ENCODE results near the gene QRSL1. TPM values are rescaled to one million over a fixed set of nuclear protein-coding genes. Genes with fewer than 3 reads are reported as not detected.
"Not testable (repeated sequence)": the region's sequence is repeated elsewhere in the genome, so short reads cannot be mapped to it uniquely, and the experiment has no call there.

The QRSL1 gene
- total RNA-seq, 1 experiment from 2014 or later: 14.0 TPM

DNA sequence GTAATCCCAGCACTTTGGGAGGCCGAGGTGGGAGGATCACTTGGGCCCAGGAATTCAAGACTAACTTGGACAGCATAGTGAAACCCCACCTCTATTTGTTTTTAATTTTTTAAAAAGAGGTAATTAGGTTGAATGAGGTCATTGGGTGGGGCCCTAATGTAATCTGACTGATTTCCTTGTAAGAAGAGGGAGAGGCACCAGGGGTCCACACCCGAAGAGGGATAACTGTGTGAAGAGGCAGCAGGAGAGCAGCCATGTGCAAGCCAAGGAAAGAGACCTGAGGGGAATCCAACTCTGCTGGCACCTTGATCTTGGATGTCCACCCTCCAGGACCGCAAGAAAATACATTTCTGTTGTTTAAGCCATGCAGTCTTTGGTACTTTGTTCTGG is 63.4 kb downstream of the QRSL1 start:
- Mint-ChIP-seq H3K9me3 (ENCODE audit: unreplicated experiment) (no peaks in the 10 kb centered on the region), H3K36me3 (ENCODE audit: insufficient read depth, unreplicated experiment) (no peaks in the 10 kb centered on the region), H3K4me1 (ENCODE audit: insufficient read depth, unreplicated experiment) (peaks cover 22% of the 10 kb centered on the region), H3K4me3 (ENCODE audit: unreplicated experiment) (no peak overlapping the region), H3K27me3 (ENCODE audit: insufficient read depth, unreplicated experiment) (no peaks in the 10 kb centered on the region), H3K27ac (ENCODE audit: low read depth, unreplicated experiment) (peak overlapping the region; percentile 69)
- ChIA-PET CTCF (interaction anchor here (0.8 kb wide), 1 partner anchor 47 kb away, joined by 3 read pairs; no protein-coding TSS in a partner anchor), POLR2A (interaction anchor here (0.5 to 1.0 kb wide), 2 partner anchors 54 to 659 kb away, joined by 3 read pairs; no protein-coding TSS in a partner anchor)
- no TSS peak for BruUV-seq (replicated peaks)
- TF ChIP-seq, protein P1, sequence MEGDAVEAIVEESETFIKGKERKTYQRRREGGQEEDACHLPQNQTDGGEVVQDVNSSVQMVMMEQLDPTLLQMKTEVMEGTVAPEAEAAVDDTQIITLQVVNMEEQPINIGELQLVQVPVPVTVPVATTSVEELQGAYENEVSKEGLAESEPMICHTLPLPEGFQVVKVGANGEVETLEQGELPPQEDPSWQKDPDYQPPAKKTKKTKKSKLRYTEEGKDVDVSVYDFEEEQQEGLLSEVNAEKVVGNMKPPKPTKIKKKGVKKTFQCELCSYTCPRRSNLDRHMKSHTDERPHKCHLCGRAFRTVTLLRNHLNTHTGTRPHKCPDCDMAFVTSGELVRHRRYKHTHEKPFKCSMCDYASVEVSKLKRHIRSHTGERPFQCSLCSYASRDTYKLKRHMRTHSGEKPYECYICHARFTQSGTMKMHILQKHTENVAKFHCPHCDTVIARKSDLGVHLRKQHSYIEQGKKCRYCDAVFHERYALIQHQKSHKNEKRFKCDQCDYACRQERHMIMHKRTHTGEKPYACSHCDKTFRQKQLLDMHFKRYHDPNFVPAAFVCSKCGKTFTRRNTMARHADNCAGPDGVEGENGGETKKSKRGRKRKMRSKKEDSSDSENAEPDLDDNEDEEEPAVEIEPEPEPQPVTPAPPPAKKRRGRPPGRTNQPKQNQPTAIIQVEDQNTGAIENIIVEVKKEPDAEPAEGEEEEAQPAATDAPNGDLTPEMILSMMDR (IDR thresholded peaks at IDR 0.05; ENCODE audit: unreplicated experiment): no peak
- DNase-seq (ENCODE audit: unreplicated experiment): no peak
- intact Hi-C loops (cut with micrococcal nuclease): no loop called here

DNA sequence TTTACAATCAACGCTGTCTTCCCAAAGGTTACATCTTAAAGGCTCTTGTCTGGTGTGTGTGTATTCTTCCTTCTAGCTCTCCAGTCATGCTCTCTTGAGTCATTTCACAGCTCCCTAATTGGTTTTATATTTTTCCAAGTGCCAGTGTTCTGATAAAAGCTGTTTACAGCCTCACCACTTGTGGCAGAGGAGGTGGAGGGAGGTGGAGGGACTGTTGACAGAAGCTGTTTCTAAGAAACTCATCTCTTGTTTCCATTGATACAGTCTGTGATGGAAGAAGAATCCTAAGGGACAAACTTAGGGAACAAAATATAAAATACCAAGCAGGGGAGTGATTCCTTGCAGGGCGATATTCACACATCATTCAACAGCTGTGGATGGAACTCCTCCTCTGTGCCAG is 64.0 kb downstream of the QRSL1 start:
- H3K36me3 Mint-ChIP-seq (ENCODE audit: insufficient read depth, unreplicated experiment): no peaks in the 10 kb centered on the region
- H3K4me1 Mint-ChIP-seq (ENCODE audit: insufficient read depth, unreplicated experiment): peaks cover 18% of the 10 kb centered on the region
- DNase-seq (ENCODE audit: unreplicated experiment): no peak
- CTCF ChIA-PET: interaction anchor here (0.6 to 2.4 kb wide), 3 partner anchors 47 to 312 kb away, joined by 3 to 6 read pairs (median 3); no protein-coding TSS in a partner anchor
- H3K4me3 Mint-ChIP-seq (ENCODE audit: unreplicated experiment): no peak overlapping the region
- POLR2A ChIA-PET: interaction anchor here (1.0 to 1.2 kb wide), 3 partner anchors 12 to 56 kb away, joined by 3 read pairs; no protein-coding TSS in a partner anchor
- no peaks in the 10 kb centered on the region for H3K9me3 Mint-ChIP-seq (ENCODE audit: unreplicated experiment)
- BruUV-seq (replicated peaks): no TSS peak
- TF ChIP-seq, protein P1 (IDR thresholded peaks at IDR 0.05; ENCODE audit: unreplicated experiment): no peak
- no peaks in the 10 kb centered on the region for H3K27me3 Mint-ChIP-seq (ENCODE audit: insufficient read depth, unreplicated experiment)
- intact Hi-C loops (cut with micrococcal nuclease): no loop called here
- H3K27ac Mint-ChIP-seq (ENCODE audit: low read depth, unreplicated experiment): peak overlapping the region; percentile 69

DNA sequence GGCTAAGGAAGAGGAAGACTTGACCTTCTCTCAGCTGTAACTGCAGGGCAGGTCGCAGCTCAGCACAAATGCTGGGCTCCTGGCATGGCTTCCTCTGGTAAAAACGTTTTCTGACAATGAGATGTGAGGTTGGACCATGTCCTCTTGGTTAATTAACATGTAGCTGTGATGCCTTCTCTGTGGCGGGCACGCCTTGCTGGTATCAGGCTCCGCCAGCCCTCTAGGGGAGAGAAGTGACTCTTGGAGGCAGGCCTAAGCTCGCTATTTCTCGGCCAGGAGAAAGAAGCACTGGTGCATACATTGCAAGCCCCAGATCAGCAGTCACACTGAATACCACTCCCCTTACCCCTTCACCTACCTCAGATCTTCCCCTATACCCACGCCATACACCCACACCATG is 65.0 kb downstream of the QRSL1 start:
- DNase-seq (ENCODE audit: unreplicated experiment): no peak
- no peaks in the 10 kb centered on the region for H3K27me3 Mint-ChIP-seq (ENCODE audit: insufficient read depth, unreplicated experiment)
- POLR2A ChIA-PET: interaction anchor here (1.0 to 1.2 kb wide), 4 partner anchors 13 to 55 kb away, joined by 3 read pairs; no protein-coding TSS in a partner anchor
- H3K27ac Mint-ChIP-seq (ENCODE audit: low read depth, unreplicated experiment): no peak overlapping the region
- H3K4me3 Mint-ChIP-seq (ENCODE audit: unreplicated experiment): no peak overlapping the region
- BruUV-seq (replicated peaks): no TSS peak
- no peaks in the 10 kb centered on the region for H3K9me3 Mint-ChIP-seq (ENCODE audit: unreplicated experiment)
- intact Hi-C loops (cut with micrococcal nuclease): no loop called here
- no peaks in the 10 kb centered on the region for H3K36me3 Mint-ChIP-seq (ENCODE audit: insufficient read depth, unreplicated experiment)
- H3K4me1 Mint-ChIP-seq (ENCODE audit: insufficient read depth, unreplicated experiment): peaks cover 15% of the 10 kb centered on the region
- CTCF ChIA-PET: interaction anchor here (2.4 kb wide), 1 partner anchor 285 kb away, joined by 6 read pairs; no protein-coding TSS in a partner anchor
- TF ChIP-seq, protein P1 (IDR thresholded peaks at IDR 0.05; ENCODE audit: unreplicated experiment): no peak

DNA sequence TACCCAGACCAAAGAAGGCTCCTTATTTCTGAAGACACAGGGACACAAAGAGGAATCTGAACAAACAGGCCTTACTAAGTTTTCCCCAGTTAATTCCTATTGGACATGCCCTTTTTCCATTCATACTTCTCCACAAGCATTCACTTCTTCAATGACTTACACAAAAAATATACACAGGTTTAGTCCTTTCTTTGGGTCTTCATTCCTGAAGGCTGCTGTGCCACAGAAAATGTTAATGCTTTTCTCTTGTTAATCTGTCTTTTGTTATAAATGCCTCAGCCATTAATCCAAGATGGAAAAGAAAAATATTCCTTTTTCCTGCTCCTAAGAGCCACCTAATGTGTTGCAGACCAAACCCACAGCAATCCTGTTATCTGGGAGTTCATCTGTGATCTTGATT is 71.2 kb downstream of the QRSL1 start:
- Mint-ChIP-seq H3K9me3 (ENCODE audit: unreplicated experiment) (peaks cover 8% of the 10 kb centered on the region), H3K36me3 (ENCODE audit: insufficient read depth, unreplicated experiment) (no peaks in the 10 kb centered on the region), H3K27me3 (ENCODE audit: insufficient read depth, unreplicated experiment) (no peaks in the 10 kb centered on the region), H3K4me1 (ENCODE audit: insufficient read depth, unreplicated experiment) (no peaks in the 10 kb centered on the region), H3K4me3 (ENCODE audit: unreplicated experiment) (no peak overlapping the region), H3K27ac (ENCODE audit: low read depth, unreplicated experiment) (no peak overlapping the region)
- TF ChIP-seq, protein P1 (IDR thresholded peaks at IDR 0.05; ENCODE audit: unreplicated experiment): no peak
- intact Hi-C loops (cut with micrococcal nuclease): no loop called here
- BruUV-seq (replicated peaks): no TSS peak
- ChIA-PET CTCF (no interaction called here), POLR2A (no interaction called here)
- DNase-seq (ENCODE audit: unreplicated experiment): no peak

DNA sequence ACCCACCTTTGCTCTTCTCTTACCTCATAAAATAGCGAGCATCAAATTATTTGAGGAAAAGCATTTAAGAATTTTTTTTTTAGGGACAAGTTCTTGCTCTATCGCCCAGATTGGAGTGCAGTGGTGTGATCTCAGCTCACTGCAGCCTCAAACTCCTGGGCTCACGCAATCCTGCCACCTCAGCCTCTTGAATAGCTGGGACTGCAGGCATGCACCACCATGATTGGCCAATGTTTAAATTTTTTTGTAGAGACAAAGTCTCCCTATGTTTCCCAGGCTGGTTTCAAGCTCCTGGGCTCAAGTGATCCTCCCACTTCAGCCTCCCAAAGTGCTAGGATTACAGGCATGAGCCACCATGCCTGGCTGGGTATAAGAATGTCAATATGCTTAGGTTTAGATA is 71.8 kb downstream of the QRSL1 start:
- H3K36me3 Mint-ChIP-seq (ENCODE audit: insufficient read depth, unreplicated experiment); H3K4me3 Mint-ChIP-seq (ENCODE audit: unreplicated experiment); H3K27me3 Mint-ChIP-seq (ENCODE audit: insufficient read depth, unreplicated experiment); H3K27ac Mint-ChIP-seq (ENCODE audit: low read depth, unreplicated experiment); H3K4me1 Mint-ChIP-seq (ENCODE audit: insufficient read depth, unreplicated experiment); intact Hi-C loops (cut with micrococcal nuclease); BruUV-seq (replicated peaks); DNase-seq (ENCODE audit: unreplicated experiment); H3K9me3 Mint-ChIP-seq (ENCODE audit: unreplicated experiment); POLR2A ChIA-PET: not testable (repeated sequence)
- CTCF ChIA-PET: interaction anchor here (0.7 kb wide), 1 partner anchor 11 kb away, joined by 3 read pairs; no protein-coding TSS in a partner anchor

Data from MCF 10A (cell line).